Stimulated activated CD4-positive, alpha-beta T cell treated with anti-CD3 and anti-CD28 coated beads, Interleukin-4, amount 100 ng/mL, for 24 hours (primary cell): ENCODE results near the gene LNP1.
A peak's percentile ranks its signal among the peaks of the same experiment; 100 is the strongest.
"Not testable (repeated sequence)": the region's sequence is repeated elsewhere in the genome, so short reads cannot be mapped to it uniquely, and the experiment has no call there.

ENCODE experiments used
- DNase-seq: peaks from one replicate; pipeline ENCODE4 v3.0.0-alpha.2; 2020

The LNP1 gene

GRCh38 chr3:100400780-100401673 is at the start of gene LNP1, which contains the start of gene TOMM70:
TSS of gene LNP1 (plus strand) at chr3:100401539. CDS start at chr3:100429730, 28,191 bp downstream.
TSS of gene TOMM70 (minus strand) at chr3:100401089. CDS start at chr3:100400949, 140 bp downstream.
- peak; percentile 97 for DNase-seq

GRCh38 chr3:100351770-100352169 is 49.6 kb upstream of the LNP1 start:
- DNase-seq, result not testable (repeated sequence)

GRCh38 chr3:100352296-100353231 is 48.8 kb upstream of the LNP1 start:
- no peak for DNase-seq

GRCh38 chr3:100354850-100355249 is 46.5 kb upstream of the LNP1 start:
- no peak for DNase-seq

GRCh38 chr3:100358413-100358812 is 42.9 kb upstream of the LNP1 start:
- no peak for DNase-seq

- no peak for DNase-seq
Measured at GRCh38 chr3:100359035-100359434, 42.3 kb upstream of the LNP1 start.

- no peak for DNase-seq
Measured at GRCh38 chr3:100360757-100361496, 40.4 kb upstream of the LNP1 start.

GRCh38 chr3:100361897-100362296 is 39.4 kb upstream of the LNP1 start:
- no peak for DNase-seq

- DNase-seq, result no peak
Measured at GRCh38 chr3:100364421-100364820, 36.9 kb upstream of the LNP1 start.

GRCh38 chr3:100366424-100366823 is 34.9 kb upstream of the LNP1 start:
- DNase-seq, result no peak

GRCh38 chr3:100368441-100368840 is 32.9 kb upstream of the LNP1 start:
- no peak for DNase-seq

- DNase-seq, result no peak
Measured at GRCh38 chr3:100370756-100371155, 30.6 kb upstream of the LNP1 start.

- DNase-seq, result no peak
Measured at GRCh38 chr3:100374521-100374920, 26.8 kb upstream of the LNP1 start.

GRCh38 chr3:100376301-100376700 is 25.0 kb upstream of the LNP1 start:
- no peak for DNase-seq

- no peak for DNase-seq
Measured at GRCh38 chr3:100384733-100385525, 16.4 kb upstream of the LNP1 start.

- no peak for DNase-seq
Measured at GRCh38 chr3:100386437-100387074, 14.8 kb upstream of the LNP1 start.

- DNase-seq, result no peak
Measured at GRCh38 chr3:100389025-100389424, 12.3 kb upstream of the LNP1 start.

GRCh38 chr3:100395679-100396431 is 5.5 kb upstream of the LNP1 start:
- no peak for DNase-seq

- DNase-seq, result no peak
Measured at GRCh38 chr3:100396967-100397366, 4.4 kb upstream of the LNP1 start.

- DNase-seq, result no peak
Measured at GRCh38 chr3:100399341-100400071, 1.8 kb upstream of the LNP1 start.
